MM.1S (cell line): ENCODE data around the gene BCL11A.

Source experiments
- EZH2 ChIP-seq: fragments of 300-600 bp; sonication (generic); optimal IDR thresholded peaks from 2 replicates; pipeline ENCODE3; 2017; ENCODE audit warnings: low read depth, mild to moderate bottlenecking, antibody characterized with exemption, low read length, mixed read lengths
- TF ChIP-seq, protein P1 (sequence below): fragments of 300-600 bp; sonication (generic); IDR thresholded peaks from 2 replicates; pipeline ENCODE4 v1.5.1; 2016; ENCODE audit warnings: antibody characterized with exemption, low read length, mixed read lengths

DNA sequence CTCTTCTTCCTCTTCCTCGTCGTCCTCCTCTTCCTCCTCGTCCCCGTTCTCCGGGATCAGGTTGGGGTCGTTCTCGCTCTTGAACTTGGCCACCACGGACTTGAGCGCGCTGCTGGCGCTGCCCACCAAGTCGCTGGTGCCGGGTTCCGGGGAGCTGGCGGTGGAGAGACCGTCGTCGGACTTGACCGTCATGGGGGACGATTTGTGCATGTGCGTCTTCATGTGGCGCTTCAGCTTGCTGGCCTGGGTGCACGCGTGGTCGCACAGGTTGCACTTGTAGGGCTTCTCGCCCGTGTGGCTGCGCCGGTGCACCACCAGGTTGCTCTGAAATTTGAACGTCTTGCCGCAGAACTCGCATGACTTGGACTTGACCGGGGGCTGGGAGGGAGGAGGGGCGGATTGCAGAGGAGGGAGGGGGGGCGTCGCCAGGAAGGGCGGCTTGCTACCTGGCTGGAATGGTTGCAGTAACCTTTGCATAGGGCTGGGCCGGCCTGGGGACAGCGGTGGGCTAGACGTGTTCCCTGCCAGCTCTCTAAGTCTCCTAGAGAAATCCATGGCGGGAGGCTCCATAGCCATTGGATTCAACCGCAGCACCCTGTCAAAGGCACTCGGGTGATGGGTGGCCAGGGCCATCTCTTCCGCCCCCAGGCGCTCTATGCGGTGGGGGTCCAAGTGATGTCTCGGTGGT is 91.9 kb downstream of the BCL11A start:
- TF ChIP-seq, protein P1, sequence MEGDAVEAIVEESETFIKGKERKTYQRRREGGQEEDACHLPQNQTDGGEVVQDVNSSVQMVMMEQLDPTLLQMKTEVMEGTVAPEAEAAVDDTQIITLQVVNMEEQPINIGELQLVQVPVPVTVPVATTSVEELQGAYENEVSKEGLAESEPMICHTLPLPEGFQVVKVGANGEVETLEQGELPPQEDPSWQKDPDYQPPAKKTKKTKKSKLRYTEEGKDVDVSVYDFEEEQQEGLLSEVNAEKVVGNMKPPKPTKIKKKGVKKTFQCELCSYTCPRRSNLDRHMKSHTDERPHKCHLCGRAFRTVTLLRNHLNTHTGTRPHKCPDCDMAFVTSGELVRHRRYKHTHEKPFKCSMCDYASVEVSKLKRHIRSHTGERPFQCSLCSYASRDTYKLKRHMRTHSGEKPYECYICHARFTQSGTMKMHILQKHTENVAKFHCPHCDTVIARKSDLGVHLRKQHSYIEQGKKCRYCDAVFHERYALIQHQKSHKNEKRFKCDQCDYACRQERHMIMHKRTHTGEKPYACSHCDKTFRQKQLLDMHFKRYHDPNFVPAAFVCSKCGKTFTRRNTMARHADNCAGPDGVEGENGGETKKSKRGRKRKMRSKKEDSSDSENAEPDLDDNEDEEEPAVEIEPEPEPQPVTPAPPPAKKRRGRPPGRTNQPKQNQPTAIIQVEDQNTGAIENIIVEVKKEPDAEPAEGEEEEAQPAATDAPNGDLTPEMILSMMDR = no peak
- no peak for TF ChIP-seq EZH2
